Mesothelial cell of epicardium (in vitro differentiated cells): ENCODE results near the gene B3GNT3. TPM values are rescaled to one million over a fixed set of nuclear protein-coding genes. Genes with fewer than 3 reads are reported as not detected.

Experiments used
- DNase-seq, 2 experiments: peaks; one replicate each; pipeline ENCODE4 v3.0.0; 2021; ENCODE audit warnings: low spot score in 2 of 2; ENCODE audit not compliant: unreplicated experiment in 2 of 2
- H3K27ac Mint-ChIP-seq: 2 replicates; pipeline ENCODE4 v1.8.0; 2021; ENCODE audit warnings: mixed read lengths
- H3K27me3 Mint-ChIP-seq: 2 replicates; pipeline ENCODE4 v1.8.0; 2021; ENCODE audit warnings: low read depth, mixed read lengths
- H3K36me3 Mint-ChIP-seq: 2 replicates; pipeline ENCODE4 v1.8.0; 2021; ENCODE audit warnings: mixed read lengths
- H3K4me1 Mint-ChIP-seq: 2 replicates; pipeline ENCODE4 v1.8.0; 2021; ENCODE audit warnings: mixed read lengths
- H3K4me3 Mint-ChIP-seq: 2 replicates; pipeline ENCODE4 v1.8.0; 2021; ENCODE audit warnings: mild to moderate bottlenecking, moderate library complexity, mixed read lengths
- H3K9me3 Mint-ChIP-seq: 2 replicates; pipeline ENCODE4 v1.8.0; 2021; ENCODE audit warnings: mixed read lengths
- total RNA-seq: library from RNA; stranded (reverse); gene quantifications from 3 replicates; pipeline ENCODE4 v1.2.1, GENCODE V29; 2021
- TF ChIP-seq, protein P1 (sequence below): fragments of 200-600 bp; sonication (generic); IDR thresholded peaks from one replicate; pipeline ENCODE4 v1.5.0; 2021; ENCODE audit warnings: antibody characterized with exemption; ENCODE audit not compliant: unreplicated experiment

B3GNT3 gene
- total RNA-seq, 1 donor from 2014 or later, result not detected

DNA sequence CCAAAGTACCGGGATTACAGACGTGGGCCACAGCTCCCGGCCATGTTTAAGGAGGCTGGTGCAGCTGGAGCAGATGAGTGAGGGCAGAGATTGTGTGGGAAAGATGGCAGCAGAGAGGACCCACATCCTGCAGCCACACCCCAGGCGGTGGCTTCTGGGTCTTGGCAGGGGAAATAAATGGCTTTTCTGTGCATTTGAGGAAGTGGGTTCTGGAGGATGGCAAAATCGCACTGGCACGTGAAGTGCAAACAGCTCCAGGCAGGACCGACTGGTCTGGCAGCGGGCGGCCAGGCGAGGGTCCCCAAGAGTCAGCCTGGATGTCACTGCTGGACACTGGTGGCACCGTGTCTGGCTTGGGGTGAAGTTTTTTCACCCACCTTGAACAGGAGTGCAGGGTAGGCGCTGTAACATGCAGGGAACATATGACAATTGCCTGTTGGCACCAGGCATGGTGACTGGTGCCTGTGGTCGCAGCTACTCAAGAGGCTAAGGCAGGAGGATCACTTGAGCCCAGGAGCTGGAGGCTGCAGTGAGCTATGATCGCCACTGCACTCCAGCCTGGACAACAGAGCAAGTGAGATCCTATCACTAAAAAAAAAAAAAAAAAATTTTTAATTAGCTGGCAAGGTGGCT is 8.4 kb downstream of the B3GNT3 start:
- no peak overlapping the region for H3K4me3 Mint-ChIP-seq
- TF ChIP-seq, protein P1, sequence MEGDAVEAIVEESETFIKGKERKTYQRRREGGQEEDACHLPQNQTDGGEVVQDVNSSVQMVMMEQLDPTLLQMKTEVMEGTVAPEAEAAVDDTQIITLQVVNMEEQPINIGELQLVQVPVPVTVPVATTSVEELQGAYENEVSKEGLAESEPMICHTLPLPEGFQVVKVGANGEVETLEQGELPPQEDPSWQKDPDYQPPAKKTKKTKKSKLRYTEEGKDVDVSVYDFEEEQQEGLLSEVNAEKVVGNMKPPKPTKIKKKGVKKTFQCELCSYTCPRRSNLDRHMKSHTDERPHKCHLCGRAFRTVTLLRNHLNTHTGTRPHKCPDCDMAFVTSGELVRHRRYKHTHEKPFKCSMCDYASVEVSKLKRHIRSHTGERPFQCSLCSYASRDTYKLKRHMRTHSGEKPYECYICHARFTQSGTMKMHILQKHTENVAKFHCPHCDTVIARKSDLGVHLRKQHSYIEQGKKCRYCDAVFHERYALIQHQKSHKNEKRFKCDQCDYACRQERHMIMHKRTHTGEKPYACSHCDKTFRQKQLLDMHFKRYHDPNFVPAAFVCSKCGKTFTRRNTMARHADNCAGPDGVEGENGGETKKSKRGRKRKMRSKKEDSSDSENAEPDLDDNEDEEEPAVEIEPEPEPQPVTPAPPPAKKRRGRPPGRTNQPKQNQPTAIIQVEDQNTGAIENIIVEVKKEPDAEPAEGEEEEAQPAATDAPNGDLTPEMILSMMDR, result no peak
- no peak overlapping the region for H3K27ac Mint-ChIP-seq
- no peaks in the 10 kb centered on the region for H3K9me3 Mint-ChIP-seq
- DNase-seq, result no peak
- no peaks in the 10 kb centered on the region for H3K36me3 Mint-ChIP-seq
- H3K27me3 Mint-ChIP-seq, result peaks cover 34% of the 10 kb centered on the region
- H3K4me1 Mint-ChIP-seq, result no peaks in the 10 kb centered on the region

DNA sequence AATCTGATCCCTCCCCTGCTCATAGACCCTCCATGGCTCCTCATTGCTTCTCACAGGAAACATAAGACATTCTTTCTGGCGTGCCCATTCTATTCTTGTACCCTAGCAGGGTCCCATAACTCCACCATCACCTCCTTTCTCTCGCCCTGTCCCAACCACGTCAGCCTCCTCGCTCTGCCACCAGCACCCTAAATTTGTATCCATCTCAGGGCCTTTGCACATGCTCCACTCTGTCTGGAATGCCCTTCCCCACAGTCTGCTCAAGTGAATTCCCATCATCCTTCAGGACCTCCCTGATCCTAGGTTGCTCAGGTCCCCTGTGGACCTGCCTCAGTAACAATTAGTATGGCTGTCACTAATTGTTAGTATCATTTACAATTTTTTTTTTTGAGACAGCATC is 10.5 kb downstream of the B3GNT3 start:
- no peaks in the 10 kb centered on the region for H3K4me1 Mint-ChIP-seq
- H3K36me3 Mint-ChIP-seq, result no peaks in the 10 kb centered on the region
- no peak for DNase-seq
- peaks cover 30% of the 10 kb centered on the region for H3K27me3 Mint-ChIP-seq
- no peak overlapping the region for H3K4me3 Mint-ChIP-seq
- H3K27ac Mint-ChIP-seq, result no peak overlapping the region
- TF ChIP-seq, protein P1, result no peak
- H3K9me3 Mint-ChIP-seq, result no peaks in the 10 kb centered on the region

- no peaks in the 10 kb centered on the region for H3K36me3 Mint-ChIP-seq
- TF ChIP-seq, protein P1, result no peak
- H3K9me3 Mint-ChIP-seq, result no peaks in the 10 kb centered on the region
- H3K27me3 Mint-ChIP-seq, result peaks cover 30% of the 10 kb centered on the region
- no peak for DNase-seq
- no peak overlapping the region for H3K27ac Mint-ChIP-seq
- H3K4me3 Mint-ChIP-seq, result no peak overlapping the region
- no peaks in the 10 kb centered on the region for H3K4me1 Mint-ChIP-seq
Measured at GRCh38 chr19:17806945-17807344, 12.0 kb downstream of the B3GNT3 start.

DNA sequence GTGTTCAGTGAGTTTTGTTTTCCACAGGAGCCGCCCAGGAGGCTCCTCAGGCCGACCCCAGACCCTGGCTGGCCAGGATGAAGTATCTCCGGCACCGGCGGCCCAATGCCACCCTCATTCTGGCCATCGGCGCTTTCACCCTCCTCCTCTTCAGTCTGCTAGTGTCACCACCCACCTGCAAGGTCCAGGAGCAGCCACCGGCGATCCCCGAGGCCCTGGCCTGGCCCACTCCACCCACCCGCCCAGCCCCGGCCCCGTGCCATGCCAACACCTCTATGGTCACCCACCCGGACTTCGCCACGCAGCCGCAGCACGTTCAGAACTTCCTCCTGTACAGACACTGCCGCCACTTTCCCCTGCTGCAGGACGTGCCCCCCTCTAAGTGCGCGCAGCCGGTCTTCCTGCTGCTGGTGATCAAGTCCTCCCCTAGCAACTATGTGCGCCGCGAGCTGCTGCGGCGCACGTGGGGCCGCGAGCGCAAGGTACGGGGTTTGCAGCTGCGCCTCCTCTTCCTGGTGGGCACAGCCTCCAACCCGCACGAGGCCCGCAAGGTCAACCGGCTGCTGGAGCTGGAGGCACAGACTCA is 12.9 kb downstream of the B3GNT3 start:
- Mint-ChIP-seq H3K36me3 (no peaks in the 10 kb centered on the region), H3K9me3 (no peaks in the 10 kb centered on the region), H3K27ac (no peak overlapping the region), H3K4me3 (no peak overlapping the region), H3K27me3 (peaks cover 34% of the 10 kb centered on the region), H3K4me1 (no peaks in the 10 kb centered on the region)
- no peak for DNase-seq
- TF ChIP-seq, protein P1, result no peak

GRCh38 chr19:17811103-17811502 is 16.2 kb downstream of the B3GNT3 start:
- TF ChIP-seq, protein P1, result no peak
- no peak for DNase-seq
- Mint-ChIP-seq H3K4me3 (no peak overlapping the region), H3K4me1 (no peaks in the 10 kb centered on the region), H3K36me3 (no peaks in the 10 kb centered on the region), H3K27ac (no peak overlapping the region), H3K9me3 (no peaks in the 10 kb centered on the region), H3K27me3 (peaks cover 21% of the 10 kb centered on the region)
